SW 1271 (cell line): ENCODE results near the gene SF3B4.
"Not testable (repeated sequence)": the region's sequence is repeated elsewhere in the genome, so short reads cannot be mapped to it uniquely, and the experiment has no call there.

ENCODE experiments used
- DNase-seq, 2 experiments: peaks; one replicate each; lab custom pipeline; 2025; lab: John Stamatoyannopoulos, UW

The SF3B4 gene

GRCh38 chr1:149927563-149928400 is at the start of gene SF3B4:
SF3B4 (minus strand) TSS chr1:149927803; CDS start chr1:149927759, 44 bp downstream.
- DNase-seq = peak; percentile 56 to 90

- no peak for DNase-seq
Observed at GRCh38 chr1:149977345-149977744, 49.7 kb upstream of the SF3B4 start.

GRCh38 chr1:149972547-149972946 is 44.9 kb upstream of the SF3B4 start:
- DNase-seq = no peak

- no peak for DNase-seq
Observed at GRCh38 chr1:149967646-149968045, 40.0 kb upstream of the SF3B4 start.

GRCh38 chr1:149967041-149967440 is 39.4 kb upstream of the SF3B4 start:
- no peak for DNase-seq

- no peak for DNase-seq
Observed at GRCh38 chr1:149966405-149966804, 38.8 kb upstream of the SF3B4 start.

- DNase-seq = no peak
Observed at GRCh38 chr1:149965440-149965839, 37.8 kb upstream of the SF3B4 start.

GRCh38 chr1:149963358-149963757 is 35.8 kb upstream of the SF3B4 start:
- DNase-seq = no peak

- DNase-seq = no peak
Observed at GRCh38 chr1:149962736-149963135, 35.1 kb upstream of the SF3B4 start.

- peak in 1 of 2 experiments; percentile 62 for DNase-seq
Observed at GRCh38 chr1:149962039-149962647, 34.5 kb upstream of the SF3B4 start.

- not testable (repeated sequence) for DNase-seq
Observed at GRCh38 chr1:149957548-149957947, 29.9 kb upstream of the SF3B4 start.

- DNase-seq = no peak
Observed at GRCh38 chr1:149949911-149950310, 22.3 kb upstream of the SF3B4 start.

GRCh38 chr1:149945206-149945605 is 17.6 kb upstream of the SF3B4 start:
- DNase-seq = no peak

- DNase-seq = no peak
Observed at GRCh38 chr1:149942885-149943284, 15.3 kb upstream of the SF3B4 start.

GRCh38 chr1:149942207-149942606 is 14.6 kb upstream of the SF3B4 start:
- DNase-seq = no peak

GRCh38 chr1:149940427-149940826 is 12.8 kb upstream of the SF3B4 start:
- DNase-seq = no peak

GRCh38 chr1:149938668-149939003 is 11.0 kb upstream of the SF3B4 start:
- not testable (repeated sequence) for DNase-seq

- no peak for DNase-seq
Observed at GRCh38 chr1:149937759-149938158, 10.2 kb upstream of the SF3B4 start.

- DNase-seq = peak in 1 of 2 experiments; percentile 64
Observed at GRCh38 chr1:149936992-149937705, 9.5 kb upstream of the SF3B4 start.

- DNase-seq = no peak
Observed at GRCh38 chr1:149936170-149936991, 8.8 kb upstream of the SF3B4 start, which contains the start of gene MTMR11. MTMR11 (minus strand) TSS chr1:149936879; CDS start chr1:149936647, 232 bp downstream.

- DNase-seq = no peak
Observed at GRCh38 chr1:149934356-149934755, 6.8 kb upstream of the SF3B4 start.

GRCh38 chr1:149933208-149933607 is 5.6 kb upstream of the SF3B4 start:
- no peak for DNase-seq
